GM12891 (cell line): ENCODE data around the gene ZFHX2.

Experiments used
- PAX5 ChIP-seq: IDR thresholded peaks from 2 replicates; pipeline ENCODE4 v1.6.1; 2011; ENCODE audit warnings: low read length, moderate library complexity, mild to moderate bottlenecking; ENCODE audit not compliant: insufficient read depth, severe bottlenecking
- POLR2A ChIP-seq: IDR thresholded peaks from 2 replicates; pipeline ENCODE4 v1.6.1; 2011; ENCODE audit warnings: low read depth, low read length, control low read depth
- POLR2AphosphoS5 ChIP-seq: IDR thresholded peaks from 2 replicates; pipeline ENCODE4 v1.6.1; 2011; ENCODE audit warnings: low read depth, low read length, control low read depth
- SPI1 ChIP-seq: IDR thresholded peaks from 2 replicates; pipeline ENCODE4 v1.6.1; 2011; ENCODE audit warnings: low read depth, low read length, control low read depth
- TAF1 ChIP-seq: IDR thresholded peaks from 2 replicates; pipeline ENCODE4 v1.6.1; 2011; ENCODE audit warnings: low read depth, low read length, control low read depth

- TF ChIP-seq TAF1 (no peak), POLR2A (no peak), SPI1 (no peak), POLR2AphosphoS5 (no peak), PAX5 (no peak)
Measured at GRCh38 chr14:23572836-23573235, 21.3 kb upstream of the ZFHX2 start.
